GM23338 (cell line): ENCODE measurements around the gene GDPD5.

Experiments
- TF ChIP-seq, protein P1 (sequence below), 2 experiments: fragments of 200-600 bp in 1 of 2; sonication (generic) in 1 of 2; conservative IDR thresholded peaks; 2 replicates each; pipeline versions ENCODE4 v1.5.1 to v1.6.1; 2016 to 2017; ENCODE audit warnings: antibody characterized with exemption in 2 of 2, low read depth in 2 of 2, mild to moderate bottlenecking in 2 of 2, moderate library complexity in 1 of 2
- TF ChIP-seq, protein P2 (sequence below): IDR thresholded peaks from one replicate; pipeline ENCODE4 v1.6.1; 2018; ENCODE audit warnings: antibody characterized with exemption; ENCODE audit not compliant: unreplicated experiment

- TF ChIP-seq, protein P1, sequence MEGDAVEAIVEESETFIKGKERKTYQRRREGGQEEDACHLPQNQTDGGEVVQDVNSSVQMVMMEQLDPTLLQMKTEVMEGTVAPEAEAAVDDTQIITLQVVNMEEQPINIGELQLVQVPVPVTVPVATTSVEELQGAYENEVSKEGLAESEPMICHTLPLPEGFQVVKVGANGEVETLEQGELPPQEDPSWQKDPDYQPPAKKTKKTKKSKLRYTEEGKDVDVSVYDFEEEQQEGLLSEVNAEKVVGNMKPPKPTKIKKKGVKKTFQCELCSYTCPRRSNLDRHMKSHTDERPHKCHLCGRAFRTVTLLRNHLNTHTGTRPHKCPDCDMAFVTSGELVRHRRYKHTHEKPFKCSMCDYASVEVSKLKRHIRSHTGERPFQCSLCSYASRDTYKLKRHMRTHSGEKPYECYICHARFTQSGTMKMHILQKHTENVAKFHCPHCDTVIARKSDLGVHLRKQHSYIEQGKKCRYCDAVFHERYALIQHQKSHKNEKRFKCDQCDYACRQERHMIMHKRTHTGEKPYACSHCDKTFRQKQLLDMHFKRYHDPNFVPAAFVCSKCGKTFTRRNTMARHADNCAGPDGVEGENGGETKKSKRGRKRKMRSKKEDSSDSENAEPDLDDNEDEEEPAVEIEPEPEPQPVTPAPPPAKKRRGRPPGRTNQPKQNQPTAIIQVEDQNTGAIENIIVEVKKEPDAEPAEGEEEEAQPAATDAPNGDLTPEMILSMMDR (conservative IDR thresholded peaks at IDR 0.05; ENCODE audit: low read depth in 2 of 2): no peak
- TF ChIP-seq, protein P2, sequence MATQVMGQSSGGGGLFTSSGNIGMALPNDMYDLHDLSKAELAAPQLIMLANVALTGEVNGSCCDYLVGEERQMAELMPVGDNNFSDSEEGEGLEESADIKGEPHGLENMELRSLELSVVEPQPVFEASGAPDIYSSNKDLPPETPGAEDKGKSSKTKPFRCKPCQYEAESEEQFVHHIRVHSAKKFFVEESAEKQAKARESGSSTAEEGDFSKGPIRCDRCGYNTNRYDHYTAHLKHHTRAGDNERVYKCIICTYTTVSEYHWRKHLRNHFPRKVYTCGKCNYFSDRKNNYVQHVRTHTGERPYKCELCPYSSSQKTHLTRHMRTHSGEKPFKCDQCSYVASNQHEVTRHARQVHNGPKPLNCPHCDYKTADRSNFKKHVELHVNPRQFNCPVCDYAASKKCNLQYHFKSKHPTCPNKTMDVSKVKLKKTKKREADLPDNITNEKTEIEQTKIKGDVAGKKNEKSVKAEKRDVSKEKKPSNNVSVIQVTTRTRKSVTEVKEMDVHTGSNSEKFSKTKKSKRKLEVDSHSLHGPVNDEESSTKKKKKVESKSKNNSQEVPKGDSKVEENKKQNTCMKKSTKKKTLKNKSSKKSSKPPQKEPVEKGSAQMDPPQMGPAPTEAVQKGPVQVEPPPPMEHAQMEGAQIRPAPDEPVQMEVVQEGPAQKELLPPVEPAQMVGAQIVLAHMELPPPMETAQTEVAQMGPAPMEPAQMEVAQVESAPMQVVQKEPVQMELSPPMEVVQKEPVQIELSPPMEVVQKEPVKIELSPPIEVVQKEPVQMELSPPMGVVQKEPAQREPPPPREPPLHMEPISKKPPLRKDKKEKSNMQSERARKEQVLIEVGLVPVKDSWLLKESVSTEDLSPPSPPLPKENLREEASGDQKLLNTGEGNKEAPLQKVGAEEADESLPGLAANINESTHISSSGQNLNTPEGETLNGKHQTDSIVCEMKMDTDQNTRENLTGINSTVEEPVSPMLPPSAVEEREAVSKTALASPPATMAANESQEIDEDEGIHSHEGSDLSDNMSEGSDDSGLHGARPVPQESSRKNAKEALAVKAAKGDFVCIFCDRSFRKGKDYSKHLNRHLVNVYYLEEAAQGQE: no peak
Measured at GRCh38 chr11:75461151-75461550, 64.6 kb downstream of the GDPD5 start.
